HG03095 (cell line): ENCODE results near the gene MSMP.

ENCODE experiments used
- ATAC-seq: cut with Tn5 transposase; IDR thresholded peaks from one replicate; pipeline ENCODE4 v1.9.1; 2021; ENCODE audit warnings: moderate library complexity; ENCODE audit not compliant: unreplicated experiment

Gene MSMP

DNA sequence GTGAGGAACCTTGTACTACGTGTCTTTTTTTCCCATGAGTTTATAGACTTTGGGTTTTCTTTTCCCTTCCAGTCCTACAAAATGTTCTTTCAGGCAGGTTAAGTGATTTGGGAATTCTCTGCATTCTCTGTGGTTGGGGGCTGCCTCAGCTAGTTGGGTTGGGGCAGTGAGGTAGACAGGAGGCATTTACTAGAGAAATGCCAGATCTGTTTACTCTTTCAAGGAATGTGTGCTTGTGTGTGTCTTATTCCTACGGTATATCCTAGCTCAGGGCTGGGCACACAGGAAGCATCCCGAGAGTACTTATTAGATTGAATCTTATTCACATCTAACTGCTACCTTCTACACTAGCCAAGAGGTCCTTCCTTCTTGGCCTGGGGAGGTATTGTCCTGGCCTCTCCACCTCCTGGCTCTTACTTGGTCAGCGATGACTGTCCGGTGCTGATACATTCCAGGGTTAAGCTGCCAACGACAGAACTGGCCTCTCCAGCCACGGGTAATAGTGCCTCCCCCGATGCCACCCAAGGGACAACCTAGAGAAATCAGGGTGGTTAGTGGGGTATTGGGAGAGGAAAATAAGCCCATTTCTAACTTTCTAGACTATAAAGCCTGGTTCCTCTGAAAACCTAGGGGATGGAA, 10.1 kb downstream of the MSMP start:
- ATAC-seq, result no peak

DNA sequence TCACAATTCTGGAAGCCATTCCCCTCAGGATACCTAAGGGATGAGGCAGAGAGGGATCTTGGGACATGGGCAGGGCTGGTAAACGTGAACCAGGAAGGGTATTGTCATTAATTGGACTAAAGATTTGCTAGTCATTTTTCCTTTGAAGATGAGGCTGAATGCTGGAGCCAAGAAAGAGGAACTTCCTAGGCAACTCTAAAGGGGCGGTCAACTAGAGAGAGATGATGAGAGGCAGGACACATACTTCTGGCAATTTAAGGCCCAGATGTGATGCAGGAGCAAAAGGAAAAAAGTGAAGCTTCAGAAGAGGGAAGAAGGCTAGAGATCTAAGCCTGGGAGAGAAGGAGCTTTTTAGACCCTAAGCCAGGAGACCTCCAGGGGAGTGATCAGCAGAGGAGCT, 10.6 kb downstream of the MSMP start:
- no peak for ATAC-seq

DNA sequence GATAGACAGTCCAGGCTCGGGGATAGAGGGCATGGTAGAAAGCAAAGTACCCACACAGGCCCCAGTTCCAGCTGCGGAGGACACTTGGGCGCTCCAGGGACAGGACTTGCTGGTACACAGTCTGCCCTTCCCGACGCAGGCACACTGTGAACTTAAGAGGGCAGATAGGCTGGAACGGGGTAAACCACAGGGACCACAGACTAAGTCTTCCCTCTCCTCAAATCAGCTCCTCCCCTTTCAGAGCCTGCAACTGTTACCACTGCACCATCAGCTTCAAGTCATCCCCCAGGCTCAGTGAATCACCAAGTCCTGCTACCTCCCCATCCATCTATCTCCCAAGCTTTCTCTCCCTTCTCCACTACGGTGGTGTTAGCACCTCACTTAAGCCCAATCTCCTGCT, 12.3 kb downstream of the MSMP start:
- ATAC-seq, result no peak

DNA sequence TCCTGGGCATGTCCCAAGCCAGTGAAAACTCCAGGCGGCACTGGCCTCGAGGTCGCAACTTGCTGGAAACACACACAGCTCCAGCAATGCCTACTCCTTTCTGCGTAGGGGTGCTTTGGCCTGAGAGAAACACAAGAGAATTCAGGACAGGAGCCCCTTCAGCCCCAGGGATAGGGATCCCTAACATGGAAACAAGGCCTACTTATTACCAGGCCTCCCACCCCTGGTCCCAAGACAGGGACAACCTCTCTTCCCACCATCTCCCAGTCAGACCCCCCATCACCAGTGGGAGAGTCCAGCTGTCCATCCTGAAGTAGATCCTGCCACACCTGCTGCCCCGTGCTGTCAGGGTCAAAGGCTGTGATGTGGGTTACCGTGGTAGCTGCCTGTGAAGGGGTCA, 13.8 kb downstream of the MSMP start:
- ATAC-seq, result no peak

DNA sequence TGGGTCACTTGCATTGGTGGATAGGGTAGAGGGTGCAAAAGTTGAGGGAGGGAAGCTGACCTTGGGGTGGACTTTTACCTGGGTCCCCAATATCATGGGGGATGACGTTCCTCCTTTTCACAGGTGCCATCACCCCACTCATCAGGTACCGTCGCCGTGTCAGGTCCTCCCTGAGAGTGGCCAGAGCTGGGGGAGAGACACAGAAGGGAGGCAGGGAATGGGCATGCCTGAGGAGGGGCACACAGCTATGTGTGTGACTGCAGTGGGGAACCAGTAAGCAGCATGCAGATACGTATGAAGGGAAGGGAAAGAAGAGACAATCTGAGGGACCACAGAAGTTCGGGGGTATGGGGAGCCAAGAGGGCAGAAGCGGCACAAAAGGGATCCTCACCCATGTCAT, 15.2 kb downstream of the MSMP start:
- ATAC-seq, result no peak

DNA sequence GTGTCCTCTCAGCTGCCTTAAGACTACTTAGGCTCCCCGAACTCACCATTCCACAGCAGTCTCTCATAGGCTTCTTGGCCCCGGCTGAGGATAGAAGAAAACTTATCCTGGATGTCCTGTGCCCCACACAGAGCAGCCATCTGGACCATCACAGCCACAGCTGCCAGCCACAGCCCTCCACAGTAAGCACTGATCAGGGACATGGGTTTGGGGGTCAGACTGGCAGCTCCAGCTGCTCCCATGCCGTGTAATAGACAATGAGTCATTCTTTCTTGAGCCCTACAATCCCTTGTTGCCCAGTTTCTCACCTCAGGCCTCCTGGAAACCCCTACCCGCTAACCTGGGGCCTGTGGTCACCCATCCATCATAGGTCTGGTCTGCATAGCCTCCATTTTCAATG, 15.9 kb downstream of the MSMP start:
- ATAC-seq, result no peak

DNA sequence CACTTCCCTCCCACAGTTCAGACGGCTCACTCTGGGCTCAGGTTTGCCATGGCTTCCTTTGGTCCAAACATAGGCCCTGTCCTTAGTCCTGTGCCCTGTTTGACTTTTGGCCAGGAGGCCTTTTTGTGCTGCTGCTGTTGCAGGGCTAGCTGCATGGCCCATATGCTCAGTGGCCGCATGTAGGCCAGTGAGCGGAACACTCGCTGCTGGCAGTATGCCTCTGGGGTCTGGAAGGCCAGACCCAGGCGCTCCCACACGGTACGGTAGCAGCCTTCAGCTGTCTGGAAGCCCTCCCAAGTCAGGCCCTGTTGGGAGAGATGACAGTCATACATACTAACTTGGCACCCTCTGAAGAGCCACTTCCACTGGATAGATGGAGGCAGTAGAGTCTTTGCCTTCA, 16.9 kb downstream of the MSMP start:
- no peak for ATAC-seq

DNA sequence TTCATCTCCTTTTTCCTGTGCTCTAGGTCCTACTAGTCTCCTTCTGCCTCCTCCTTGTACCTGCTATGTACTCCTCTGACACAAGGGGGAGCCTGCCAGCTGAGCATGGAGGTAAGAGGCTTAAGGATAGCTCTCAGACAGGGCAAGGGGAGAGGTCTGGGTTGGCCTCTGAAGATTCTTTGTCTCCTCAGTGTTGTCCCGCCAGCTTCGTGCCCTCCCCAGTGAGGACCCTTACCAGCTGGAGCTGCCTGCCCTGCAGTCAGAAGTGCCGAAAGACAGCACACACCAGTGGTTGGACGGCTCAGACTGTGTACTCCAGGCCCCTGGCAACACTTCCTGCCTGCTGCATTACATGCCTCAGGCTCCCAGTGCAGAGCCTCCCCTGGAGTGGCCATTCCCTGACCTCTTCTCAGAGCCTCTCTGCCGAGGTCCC, 17.9 kb downstream of the MSMP start:
- ATAC-seq, result no peak

DNA sequence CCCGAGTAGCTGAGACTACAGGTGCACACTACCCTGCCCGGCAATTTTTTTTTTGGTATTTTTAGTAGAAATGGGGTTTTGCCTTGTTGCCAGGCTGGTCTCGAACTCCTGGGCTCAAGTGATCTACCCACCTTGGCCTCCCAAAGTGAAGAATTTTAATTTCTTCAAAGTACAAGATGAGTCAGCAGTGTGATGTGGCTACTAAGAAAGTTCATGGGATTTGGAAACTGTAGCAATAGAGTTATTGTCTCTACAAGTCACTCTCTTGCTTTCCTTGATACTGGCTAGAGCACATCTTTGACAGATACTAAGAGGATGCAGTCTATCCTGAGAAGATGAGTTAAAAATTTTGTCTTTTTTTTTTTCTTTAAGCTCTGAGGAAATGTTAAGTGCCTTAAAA, 20.0 kb downstream of the MSMP start:
- ATAC-seq, result no peak

DNA sequence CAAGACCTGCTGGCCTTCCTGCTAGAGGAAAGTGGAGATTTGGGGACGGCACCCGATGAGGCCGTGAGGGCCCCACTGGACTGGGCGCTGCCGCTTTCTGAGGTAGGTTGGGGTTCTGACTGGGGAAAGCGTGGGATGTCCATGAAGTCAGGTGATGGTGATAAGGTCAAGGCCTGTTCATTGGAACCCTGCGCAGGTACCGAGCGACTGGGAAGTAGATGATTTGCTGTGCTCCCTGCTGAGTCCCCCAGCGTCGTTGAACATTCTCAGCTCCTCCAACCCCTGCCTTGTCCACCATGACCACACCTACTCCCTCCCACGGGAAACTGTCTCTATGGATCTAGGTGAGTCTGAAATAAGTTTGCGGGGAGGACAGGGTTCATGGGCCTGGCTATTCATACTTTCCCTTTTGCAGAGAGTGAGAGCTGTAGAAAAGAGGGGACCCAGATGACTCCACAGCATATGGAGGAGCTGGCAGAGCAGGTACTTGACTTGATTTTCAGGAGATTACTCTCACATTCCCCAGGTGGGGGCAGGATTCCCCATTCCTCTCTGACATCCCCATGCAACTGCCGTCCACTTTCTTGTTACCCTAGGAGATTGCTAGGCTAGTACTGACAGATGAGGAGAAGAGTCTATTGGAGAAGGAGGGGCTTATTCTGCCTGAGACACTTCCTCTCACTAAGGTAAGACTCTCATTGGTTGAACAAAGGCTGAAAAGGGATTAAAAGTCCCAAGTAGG, 21.1 kb downstream of the MSMP start:
- ATAC-seq, result no peak

DNA sequence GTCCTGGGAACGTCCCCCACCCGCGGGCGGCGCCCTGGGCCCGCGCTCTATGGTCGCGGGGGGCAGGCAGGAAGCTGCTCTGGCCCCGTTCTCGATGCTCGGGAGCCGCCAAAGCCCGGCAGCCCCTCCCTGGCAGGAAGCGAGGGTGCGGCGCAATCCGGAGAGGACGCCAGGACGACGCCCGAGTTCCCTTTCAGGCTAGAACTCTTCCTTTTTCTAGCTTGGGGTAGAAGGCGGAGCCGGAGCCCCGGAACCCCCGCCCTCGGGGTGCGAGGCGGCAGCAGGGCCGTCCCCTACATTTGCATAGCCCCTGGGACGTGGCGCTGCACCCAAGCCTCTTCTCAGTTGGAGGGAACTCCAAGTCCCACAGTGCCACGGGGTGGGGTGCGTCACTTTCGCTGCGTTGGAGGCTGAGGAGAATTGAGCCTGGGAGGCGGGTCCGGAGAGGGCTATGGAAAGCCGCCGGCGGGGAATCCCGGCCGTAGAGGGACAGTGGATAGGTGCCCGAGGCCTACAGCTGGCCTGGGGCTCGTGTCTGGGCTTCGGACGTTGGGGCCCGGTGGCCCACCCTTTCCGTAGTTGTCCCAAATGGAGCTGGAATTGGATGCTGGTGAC, 21.8 kb downstream of the MSMP start, which contains the start of the genes CREB3 and TLN1:
Gene CREB3 (plus strand): TSS at position 482 of the 615 bp plus-strand sequence. CDS start 107 bp downstream, at position 589.
Gene TLN1 (minus strand): TSS at position 11 of the 615 bp plus-strand sequence. CDS start 6,501 bp downstream, outside the sequence.
- peak; percentile 76 for ATAC-seq

DNA sequence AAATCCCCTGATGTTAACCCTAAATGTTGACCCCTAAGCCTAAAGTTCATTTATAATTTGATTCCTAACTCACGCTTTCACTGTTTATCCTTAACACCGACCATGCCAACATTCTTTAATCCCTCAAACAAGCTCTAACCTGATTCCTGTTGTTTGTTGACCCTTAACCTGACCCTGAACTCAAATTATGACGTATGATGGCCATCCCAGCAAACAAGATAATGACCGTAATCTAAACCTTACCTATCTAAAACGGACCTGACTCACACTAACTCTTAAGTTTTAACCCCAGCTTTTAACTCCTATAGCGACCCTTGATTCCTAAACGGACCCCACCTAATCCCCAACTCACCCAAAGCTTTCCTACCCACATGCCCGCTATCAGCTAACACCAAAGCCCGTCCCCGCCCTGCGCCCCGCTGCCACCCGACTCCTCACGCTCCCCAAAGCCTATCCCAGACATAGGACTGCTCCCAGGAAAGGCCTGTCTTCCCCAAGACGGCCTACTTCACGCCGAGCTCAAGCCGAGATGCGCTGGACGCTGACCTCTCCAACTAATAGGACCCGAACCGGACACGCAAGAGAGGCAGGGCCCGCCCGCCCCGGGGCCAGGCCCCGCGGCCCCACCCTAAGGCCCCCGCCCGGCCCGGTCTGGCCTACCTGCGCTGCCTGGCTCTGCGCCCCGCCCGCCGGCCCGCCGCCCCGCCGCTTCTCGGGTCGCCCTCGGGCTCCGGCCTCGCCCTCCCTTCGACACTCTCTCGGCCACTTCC, 22.5 kb downstream of the MSMP start:
- no peak for ATAC-seq

DNA sequence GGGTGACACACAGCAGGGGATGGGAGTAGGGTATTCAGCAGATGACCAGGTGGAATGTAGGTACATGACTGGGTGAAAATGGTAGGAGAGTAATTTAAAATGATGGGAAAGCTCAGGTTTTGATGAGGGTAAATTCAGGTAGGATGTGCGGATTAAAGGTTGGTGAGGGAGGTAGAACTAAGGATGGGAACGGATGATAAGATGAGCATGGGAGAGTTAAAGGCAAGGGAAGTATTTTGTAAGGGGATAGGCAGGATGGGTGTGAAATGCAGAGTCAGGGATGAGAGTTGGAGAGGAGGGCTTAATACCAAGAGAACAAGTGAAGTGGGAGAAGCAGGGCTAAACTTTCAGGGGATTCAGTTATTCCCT, 23.6 kb downstream of the MSMP start:
- no peak for ATAC-seq

DNA sequence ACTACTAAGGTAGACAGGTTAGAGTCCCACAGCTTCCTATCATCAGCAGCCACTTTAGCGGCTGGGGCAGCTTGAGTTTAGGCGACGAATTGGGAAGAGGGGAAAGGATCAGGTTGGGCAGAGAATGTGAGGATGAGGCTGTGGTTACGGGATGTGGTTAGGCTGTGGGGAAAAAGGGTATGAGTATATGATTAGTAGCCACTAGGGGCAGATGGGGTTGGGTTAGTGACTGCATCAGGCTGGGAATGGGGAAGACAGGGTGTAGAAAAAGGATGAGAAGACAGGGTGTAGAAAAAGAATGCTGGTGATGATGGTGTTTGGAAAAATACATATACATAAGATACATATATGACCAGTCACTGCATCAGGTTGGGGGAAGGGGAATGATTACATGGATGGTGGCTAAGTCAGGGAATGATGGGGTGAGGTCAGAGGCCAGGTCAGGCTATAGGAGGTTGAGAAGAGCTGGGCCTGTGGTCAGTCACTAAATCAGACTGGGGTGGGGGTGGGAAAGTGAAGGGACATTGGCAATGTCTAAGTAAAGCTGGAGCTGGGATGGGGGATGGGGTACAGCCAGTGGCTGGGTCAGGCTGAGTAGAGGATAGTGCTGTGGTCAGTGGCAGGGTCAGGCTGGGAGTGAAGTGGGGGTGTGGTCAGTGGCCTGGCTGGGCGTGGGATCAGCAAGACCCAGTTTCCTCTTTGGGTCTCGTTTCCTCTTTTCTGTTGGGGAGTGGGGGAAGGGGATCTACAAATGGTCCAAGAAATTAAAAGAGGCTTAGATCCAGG, 24.2 kb downstream of the MSMP start:
- no peak for ATAC-seq

DNA sequence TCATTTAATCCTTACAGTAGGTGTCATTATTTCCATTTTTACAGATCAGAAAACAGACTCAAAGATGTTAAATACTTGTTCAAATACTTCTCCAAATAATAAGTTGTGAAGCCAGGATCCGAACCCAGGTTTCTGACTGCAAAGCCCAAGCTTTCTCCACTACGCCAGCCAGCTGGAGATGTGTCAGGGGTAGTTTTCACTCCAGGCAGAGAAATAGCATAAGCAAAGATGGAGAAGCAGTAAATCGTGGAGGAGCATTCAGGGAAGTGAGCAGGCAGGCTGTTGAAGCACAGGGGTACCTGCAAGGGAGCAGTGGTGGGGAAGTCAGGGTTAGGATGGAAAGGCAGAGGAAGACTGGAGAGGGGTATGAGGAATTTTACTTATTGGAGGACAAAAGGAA, 25.0 kb downstream of the MSMP start:
- ATAC-seq, result no peak

DNA sequence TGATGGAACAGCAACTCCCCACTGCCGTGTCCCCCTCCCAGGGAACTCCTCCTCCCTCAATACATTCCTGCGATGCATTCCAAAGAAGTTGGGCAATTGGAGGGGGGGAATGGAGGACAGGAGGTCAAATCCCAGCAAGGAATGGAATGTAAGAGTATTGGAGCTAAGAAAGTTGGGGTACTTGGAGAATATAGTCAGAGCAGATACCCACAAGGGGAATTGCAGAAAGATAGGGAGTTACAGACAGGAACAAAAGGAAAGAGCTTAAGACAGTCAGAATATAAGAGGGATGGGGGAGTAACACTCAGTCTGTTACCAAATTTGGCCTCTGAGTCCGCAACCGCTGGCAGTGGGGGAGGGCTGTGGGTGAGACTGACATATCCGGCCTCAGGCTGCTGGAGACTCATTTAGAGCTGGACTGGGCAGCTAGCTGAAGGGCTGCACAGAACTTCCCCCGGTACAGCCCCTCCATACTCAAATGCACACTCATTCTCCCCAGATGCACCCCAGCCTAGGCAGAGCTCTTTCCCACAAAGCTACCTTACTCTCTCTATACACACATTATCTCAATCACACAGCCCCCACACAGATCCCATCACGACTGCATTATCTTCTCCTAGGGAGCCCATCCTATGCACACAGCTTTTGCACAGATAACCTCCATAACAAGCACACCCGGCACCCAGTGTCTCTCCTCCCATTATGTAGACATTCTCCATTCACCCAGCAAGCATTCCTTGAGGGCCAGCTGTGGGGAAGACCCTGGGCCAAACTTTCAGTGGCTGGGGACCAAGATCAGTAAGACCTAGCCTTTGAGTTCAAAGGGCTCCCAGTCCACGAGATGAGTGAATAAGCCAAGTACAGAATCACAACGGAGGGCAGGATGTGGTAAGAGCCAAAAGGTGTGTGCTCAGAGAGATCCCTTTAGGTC, 25.8 kb downstream of the MSMP start:
- ATAC-seq, result no peak

DNA sequence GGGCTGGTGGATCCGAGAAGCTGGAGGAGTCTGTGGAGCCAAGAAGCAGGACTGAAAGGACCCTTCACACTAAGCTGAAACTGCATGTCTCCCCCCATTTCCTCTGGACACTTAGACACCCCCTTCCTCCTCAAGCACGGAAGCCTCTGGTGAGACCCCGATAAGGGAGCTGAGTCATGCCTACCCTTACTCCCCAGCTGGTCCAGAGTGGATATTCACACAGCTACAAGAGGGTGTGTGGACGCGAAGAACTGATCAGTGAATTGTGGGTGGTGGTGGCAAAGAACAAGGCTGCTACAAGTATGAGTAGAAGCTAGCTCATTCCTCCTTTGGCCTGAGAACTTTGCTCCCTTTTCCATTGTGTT, 26.4 kb downstream of the MSMP start:
- no peak for ATAC-seq

DNA sequence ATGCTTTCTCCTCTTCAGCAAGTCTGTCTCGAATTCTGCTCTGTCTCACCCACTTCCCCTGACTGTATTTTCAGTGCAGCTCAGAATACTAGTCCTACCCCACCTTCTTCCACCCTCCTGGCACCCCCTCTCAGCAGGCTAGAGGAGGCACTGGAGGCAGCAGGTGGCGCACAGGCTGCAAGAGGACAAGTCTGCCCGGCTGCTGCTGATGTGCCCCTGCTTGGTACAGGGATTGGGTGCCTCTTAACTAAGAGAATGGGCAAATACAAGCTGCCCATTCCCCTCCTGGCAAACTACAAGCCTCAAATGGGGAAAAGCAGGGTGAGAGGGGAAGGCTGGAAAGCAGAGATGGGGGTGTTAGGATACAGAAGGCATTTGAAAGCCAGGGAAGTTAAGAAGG, 27.1 kb downstream of the MSMP start:
- ATAC-seq, result no peak

DNA sequence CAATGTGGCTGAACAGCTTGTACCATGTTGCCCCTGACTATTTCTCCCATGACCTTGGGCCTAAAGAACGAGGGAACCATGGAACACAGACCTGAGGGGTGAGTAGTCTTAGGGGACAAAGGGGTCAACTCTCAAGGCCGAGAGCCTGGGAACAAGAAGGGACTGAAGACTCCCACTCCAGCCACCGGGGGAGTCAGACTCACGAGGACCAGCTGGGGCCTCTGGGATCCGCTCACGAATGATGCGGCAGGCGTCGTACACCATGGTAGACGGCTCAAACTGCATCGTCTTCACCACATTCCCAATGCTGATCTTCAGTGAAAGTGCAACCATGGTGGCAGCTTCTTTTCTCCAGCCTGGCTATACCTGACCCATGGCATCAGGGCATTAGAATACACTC, 28.7 kb downstream of the MSMP start:
- ATAC-seq, result no peak

DNA sequence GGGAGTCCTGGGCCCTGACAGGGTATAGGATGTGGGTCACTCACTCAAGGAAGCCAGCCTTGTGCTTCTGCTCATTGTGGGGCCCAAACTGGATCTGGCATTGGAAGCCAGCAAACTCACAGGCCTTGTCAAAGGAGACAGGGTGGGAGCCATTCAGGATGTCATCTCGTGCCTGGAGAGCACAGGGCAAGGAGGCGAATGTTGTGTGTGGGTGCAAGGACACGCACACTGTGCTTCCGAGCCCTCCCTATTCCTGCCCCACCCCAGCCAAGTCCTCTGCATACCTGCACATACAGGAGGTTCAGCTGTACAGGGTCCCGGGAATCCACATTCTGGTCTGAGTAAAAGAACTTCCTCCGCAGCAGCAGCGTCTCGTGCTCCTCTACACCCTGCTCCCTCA, 30.2 kb downstream of the MSMP start:
- ATAC-seq, result no peak
